Fibroblast of pulmonary artery (primary cell): Measurements from ENCODE around the gene JARID2.

Experiments
- DNase-seq: peaks from one replicate; pipeline ENCODE4 v3.0.0-alpha.2; 2010; ENCODE audit warnings: low read depth
- H3K4me3 ChIP-seq: replicated peaks from 2 replicates; pipeline ENCODE4 v1.5.1; 2011; ENCODE audit warnings: low read depth, mild to moderate bottlenecking, control low read depth, low read length, moderate library complexity
- TF ChIP-seq, protein P1 (sequence below): IDR thresholded peaks from 2 replicates; pipeline ENCODE4 v1.5.1; 2011; ENCODE audit warnings: mild to moderate bottlenecking, control low read depth, low read length, inconsistent platforms; ENCODE audit errors: missing control alignments

JARID2 gene

DNA sequence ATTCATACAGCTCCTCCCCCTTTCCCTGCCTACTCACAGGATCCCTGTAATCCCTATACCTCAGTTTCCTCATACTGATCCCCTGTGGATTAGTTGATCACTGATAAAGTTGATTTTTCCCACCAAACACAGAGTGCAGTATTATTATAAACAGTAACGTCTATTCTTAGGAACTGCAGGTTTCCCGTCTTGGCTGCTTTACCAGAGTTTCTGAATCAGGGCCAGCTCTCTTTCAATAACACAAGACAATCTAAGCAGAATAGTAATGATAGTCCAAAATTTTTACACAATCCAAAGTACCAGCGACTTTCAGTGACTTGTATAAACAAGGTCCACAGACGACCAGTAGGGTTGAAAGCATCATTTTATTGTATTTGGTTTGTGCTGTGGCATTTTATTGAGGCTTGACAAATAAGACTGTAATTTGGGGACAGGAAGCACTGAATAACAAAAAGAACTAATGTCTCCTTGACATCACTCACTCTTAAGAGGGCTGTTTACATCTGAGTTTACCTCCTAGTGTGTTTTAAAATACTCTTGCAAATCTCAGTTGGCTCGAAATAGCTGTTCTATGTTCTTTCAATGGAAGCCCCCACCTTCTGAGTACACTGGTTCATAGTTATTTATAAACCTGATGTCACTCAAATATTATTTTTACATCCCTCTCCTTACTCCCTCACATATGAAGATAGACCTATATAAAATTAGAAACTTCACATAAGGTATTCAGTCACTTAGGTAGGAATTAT is 6.1 kb upstream of the JARID2 start:
- peak; percentile 40 for DNase-seq
- TF ChIP-seq, protein P1, sequence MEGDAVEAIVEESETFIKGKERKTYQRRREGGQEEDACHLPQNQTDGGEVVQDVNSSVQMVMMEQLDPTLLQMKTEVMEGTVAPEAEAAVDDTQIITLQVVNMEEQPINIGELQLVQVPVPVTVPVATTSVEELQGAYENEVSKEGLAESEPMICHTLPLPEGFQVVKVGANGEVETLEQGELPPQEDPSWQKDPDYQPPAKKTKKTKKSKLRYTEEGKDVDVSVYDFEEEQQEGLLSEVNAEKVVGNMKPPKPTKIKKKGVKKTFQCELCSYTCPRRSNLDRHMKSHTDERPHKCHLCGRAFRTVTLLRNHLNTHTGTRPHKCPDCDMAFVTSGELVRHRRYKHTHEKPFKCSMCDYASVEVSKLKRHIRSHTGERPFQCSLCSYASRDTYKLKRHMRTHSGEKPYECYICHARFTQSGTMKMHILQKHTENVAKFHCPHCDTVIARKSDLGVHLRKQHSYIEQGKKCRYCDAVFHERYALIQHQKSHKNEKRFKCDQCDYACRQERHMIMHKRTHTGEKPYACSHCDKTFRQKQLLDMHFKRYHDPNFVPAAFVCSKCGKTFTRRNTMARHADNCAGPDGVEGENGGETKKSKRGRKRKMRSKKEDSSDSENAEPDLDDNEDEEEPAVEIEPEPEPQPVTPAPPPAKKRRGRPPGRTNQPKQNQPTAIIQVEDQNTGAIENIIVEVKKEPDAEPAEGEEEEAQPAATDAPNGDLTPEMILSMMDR = no peak
- no peak overlapping the region for H3K4me3 ChIP-seq

DNA sequence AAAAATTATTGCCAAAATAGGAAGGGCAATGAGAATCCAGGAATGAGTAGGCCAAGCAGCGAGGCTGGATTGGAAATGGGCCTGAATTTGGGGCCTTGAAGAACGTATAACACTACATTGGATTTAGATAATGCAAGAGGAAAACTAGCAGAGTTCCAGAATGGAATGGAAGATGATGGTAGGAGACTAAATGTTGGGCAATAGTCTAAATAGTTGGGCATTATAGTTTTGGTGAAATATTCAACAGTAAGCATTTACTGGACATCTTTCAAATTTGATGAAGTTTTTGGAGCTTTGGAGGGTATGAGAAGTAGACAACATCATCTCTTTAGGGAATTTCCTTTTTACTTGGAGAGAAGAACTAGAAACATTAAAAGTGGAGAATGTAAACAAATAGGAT is 3.4 kb upstream of the JARID2 start:
- TF ChIP-seq, protein P1 = no peak
- no peak for DNase-seq

DNA sequence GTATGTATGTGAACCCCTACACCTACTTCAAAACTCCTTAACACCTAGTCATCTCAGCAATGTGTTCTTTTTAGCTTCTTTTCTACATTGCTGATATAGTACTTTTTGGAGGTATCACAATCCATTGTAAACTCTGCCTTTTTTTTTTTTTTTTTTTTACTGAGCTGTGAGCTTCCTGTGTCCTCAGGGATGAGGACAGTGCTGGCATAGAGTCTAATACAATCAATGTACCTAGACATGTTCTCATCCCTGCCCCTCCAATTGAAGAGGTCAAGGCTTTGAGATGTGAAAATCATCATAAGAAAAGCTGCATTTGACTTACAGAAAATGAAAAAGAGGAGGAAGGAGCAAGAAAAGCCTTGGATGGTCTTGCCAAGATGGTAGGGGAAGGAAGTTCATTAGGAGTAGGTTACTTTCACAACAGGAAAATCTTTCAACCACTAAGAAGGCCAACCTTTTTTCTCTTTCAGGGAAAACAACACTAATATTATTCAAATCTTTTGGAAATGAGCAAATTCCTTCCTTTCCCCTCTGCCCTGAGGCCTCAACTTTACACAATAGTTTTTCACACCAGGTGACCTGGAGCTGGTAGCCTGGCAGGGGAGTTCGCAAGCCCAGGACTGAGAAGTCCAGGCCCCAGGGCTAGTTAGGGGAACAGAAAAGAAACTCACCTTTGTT is 2.8 kb upstream of the JARID2 start:
- no peak overlapping the region for H3K4me3 ChIP-seq
- DNase-seq = peak; percentile 29
- TF ChIP-seq, protein P1 = no peak

More for the DNA sequence above, 3.4 kb upstream of the JARID2 start:
- H3K4me3 ChIP-seq = no peak overlapping the region

DNA sequence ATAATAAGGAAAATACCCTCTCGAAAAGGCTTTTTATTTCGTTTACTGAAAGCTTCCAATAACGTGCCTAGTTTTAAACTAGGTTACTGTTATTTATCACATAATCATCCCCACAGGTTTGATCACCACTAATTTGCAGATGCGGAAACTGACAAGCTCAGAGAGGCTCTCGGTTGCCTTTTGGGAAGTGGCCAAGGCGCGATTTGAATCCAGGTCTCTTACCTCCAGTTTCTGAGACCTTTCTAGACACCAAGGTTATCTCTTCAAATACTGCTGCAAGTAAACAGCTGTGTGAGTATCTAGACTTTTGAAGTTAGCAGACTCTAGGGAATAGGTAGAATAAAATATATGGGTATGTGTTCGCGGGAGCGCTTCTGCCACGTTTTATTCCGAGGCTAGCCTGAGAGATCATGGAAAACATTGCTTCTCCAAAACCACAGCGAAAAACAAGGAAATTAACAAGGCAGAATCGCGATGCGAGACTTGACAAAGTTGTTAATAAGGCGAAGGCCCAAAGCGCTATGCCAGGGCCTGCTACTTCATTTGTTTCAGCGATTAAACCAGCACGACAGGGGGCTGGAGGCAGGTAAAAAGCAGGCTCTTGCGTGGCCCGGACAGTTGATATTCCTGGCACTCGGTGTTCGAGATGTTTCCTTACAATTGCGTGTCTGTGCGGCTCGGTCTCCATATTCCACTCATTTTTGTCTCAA is 1.8 kb upstream of the JARID2 start:
- TF ChIP-seq, protein P1 = no peak
- no peak for DNase-seq
- peak overlapping the region; percentile 60 for H3K4me3 ChIP-seq

DNA sequence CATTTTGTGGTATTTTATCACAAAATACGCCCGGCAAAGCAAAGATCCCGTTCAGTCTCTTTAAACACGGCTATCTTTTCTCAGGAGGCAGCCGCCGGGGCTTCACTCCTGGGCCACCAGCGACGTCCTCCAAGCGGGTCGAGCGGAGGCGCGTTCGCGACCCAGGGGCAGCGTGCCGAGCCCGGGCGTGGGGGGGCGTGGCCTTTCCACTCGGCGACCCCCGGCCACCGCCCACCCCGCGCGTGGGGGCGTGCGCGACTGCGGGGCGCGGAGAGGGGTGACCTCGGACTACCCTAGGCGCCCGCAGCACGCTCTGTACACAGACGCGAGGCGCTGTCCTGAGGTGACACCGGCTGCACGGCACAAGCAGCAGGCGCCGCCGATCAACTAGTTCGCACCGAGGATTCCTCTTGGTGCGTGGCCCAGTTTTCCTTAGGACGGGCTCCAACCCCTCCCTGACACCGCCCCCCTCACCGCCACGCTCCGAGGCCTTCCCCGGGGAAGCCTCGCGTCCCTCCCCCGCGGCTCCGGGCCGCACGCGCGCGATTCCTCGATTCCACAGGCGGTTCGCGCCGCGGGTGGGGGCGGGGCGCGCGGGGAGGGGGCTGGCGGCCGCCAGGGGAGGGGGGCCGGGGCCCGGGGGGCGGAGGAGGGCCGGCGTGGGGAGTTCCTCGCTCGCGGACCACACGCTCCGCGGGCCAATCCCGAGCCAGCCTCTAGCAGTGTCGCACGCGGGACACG is 1.1 kb upstream of the JARID2 start:
- peak overlapping the region; percentile 60 for H3K4me3 ChIP-seq
- peak; percentile 76 for DNase-seq
- TF ChIP-seq, protein P1 = no peak

DNA sequence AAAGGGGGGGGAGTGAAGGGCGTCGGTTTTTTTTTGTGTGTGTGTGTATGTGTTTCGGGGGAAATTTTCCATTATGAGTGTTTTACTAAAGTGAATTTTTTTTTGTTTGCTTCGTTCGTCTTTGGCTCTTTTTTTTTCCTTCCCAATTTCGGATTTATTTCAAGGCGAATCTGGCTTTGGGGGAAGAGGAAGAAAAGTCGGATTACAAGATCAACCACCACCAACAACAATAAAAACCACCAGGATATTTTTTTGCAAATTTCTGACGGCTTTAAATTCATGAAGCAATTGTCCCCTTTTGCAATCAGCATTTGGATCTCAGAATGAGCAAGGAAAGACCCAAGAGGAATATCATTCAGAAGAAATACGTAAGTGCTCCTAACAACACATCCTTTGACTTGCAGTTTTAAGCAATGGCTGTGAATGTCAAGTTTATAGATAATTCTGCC is 372 bp downstream of the JARID2 start:
- peak; percentile 37 for DNase-seq
- TF ChIP-seq, protein P1 = no peak
- peak overlapping the region; percentile 60 for H3K4me3 ChIP-seq
